HT1080 (cell line): ENCODE results near the gene ENTREP3. TPM values are rescaled to one million over a fixed set of nuclear protein-coding genes. Genes with fewer than 3 reads are reported as not detected.
"Not testable (repeated sequence)": the region's sequence is repeated elsewhere in the genome, so short reads cannot be mapped to it uniquely, and the experiment has no call there.

Experiments used
- DNase-seq: peaks from one replicate; pipeline ENCODE4 v3.0.0-alpha.2; 2015; ENCODE audit warnings: low read depth
- total RNA-seq: library from RNA; depleted of rRNA; stranded (reverse); fragments of >200 nt; shearing (Covaris generic); gene quantifications from 2 replicates; pipeline ENCODE4 v1.2.3, GENCODE V29; 2014

ENTREP3 gene
- total RNA-seq, 1 experiment from 2014 or later, result 15.3 TPM

GRCh38 chr1:155253208-155253607, 2.1 kb downstream of the ENTREP3 start:
- DNase-seq, result no peak

- DNase-seq, result no peak
Observed at GRCh38 chr1:155251566-155251965, 3.7 kb downstream of the ENTREP3 start.

- peak; percentile 81 for DNase-seq
Observed at GRCh38 chr1:155250633-155251449, 4.4 kb downstream of the ENTREP3 start.

- DNase-seq, result no peak
Observed at GRCh38 chr1:155250246-155250632, 5.0 kb downstream of the ENTREP3 start.

- no peak for DNase-seq
Observed at GRCh38 chr1:155247667-155248553, 7.4 kb downstream of the ENTREP3 start.

- not testable (repeated sequence) for DNase-seq
Observed at GRCh38 chr1:155246796-155247195, 8.5 kb downstream of the ENTREP3 start.

- peak; percentile 12 for DNase-seq
Observed at GRCh38 chr1:155245163-155245524, 10.1 kb downstream of the ENTREP3 start.

GRCh38 chr1:155244368-155245162, 10.7 kb downstream of the ENTREP3 start:
- DNase-seq, result peak; percentile 96

GRCh38 chr1:155242805-155243358, 12.4 kb downstream of the ENTREP3 start:
- DNase-seq, result no peak

- DNase-seq, result no peak
Observed at GRCh38 chr1:155241841-155242264, 13.4 kb downstream of the ENTREP3 start.

GRCh38 chr1:155241069-155241679, 14.1 kb downstream of the ENTREP3 start:
- peak; percentile 73 for DNase-seq

GRCh38 chr1:155236451-155236850, 18.8 kb downstream of the ENTREP3 start:
- no peak for DNase-seq

- DNase-seq, result not testable (repeated sequence)
Observed at GRCh38 chr1:155235375-155235774, 19.9 kb downstream of the ENTREP3 start.

- not testable (repeated sequence) for DNase-seq
Observed at GRCh38 chr1:155233502-155233901, 21.8 kb downstream of the ENTREP3 start.

GRCh38 chr1:155232001-155232978, 23.0 kb downstream of the ENTREP3 start:
- not testable (repeated sequence) for DNase-seq

GRCh38 chr1:155231302-155231701, 24.0 kb downstream of the ENTREP3 start:
- DNase-seq, result not testable (repeated sequence)

- DNase-seq, result no peak
Observed at GRCh38 chr1:155228096-155228427, 27.2 kb downstream of the ENTREP3 start.

GRCh38 chr1:155227261-155228095, 27.8 kb downstream of the ENTREP3 start:
- peak; percentile 99 for DNase-seq

- no peak for DNase-seq
Observed at GRCh38 chr1:155226910-155227260, 28.4 kb downstream of the ENTREP3 start.
